SU-DHL-6 (cell line): ENCODE data around the gene FYB1.

Experiments
- H2AFZ ChIP-seq: fragments of 200-600 bp; sonication (generic); 2 replicates; pipeline ENCODE4 v1.6.1; 2014; ENCODE audit warnings: low read depth, mild to moderate bottlenecking, moderate library complexity, mixed read lengths, antibody characterized with exemption, low read length; ENCODE audit not compliant: severe bottlenecking
- H3F3A ChIP-seq: fragments of 200-600 bp; shearing (Covaris generic); 2 replicates; pipeline ENCODE4 v1.6.0; 2016; ENCODE audit warnings: antibody characterized with exemption, mild to moderate bottlenecking; ENCODE audit not compliant: insufficient read depth
- H3K27ac ChIP-seq: fragments of 200-600 bp; sonication (generic); 2 replicates; pipeline ENCODE4 v1.5.1; 2016; ENCODE audit warnings: low read depth, mild to moderate bottlenecking, low read length, moderate library complexity, mixed read lengths
- H3K27me3 ChIP-seq: fragments of 200-600 bp; sonication (generic), shearing (Covaris generic); 2 replicates; pipeline ENCODE4 v1.6.0; 2014; ENCODE audit warnings: mild to moderate bottlenecking, low read length
- H3K36me3 ChIP-seq: fragments of 200-600 bp; sonication (generic); 2 replicates; pipeline ENCODE4 v1.6.1; 2014; ENCODE audit warnings: mild to moderate bottlenecking, low read length, mixed read lengths
- H3K4me2 ChIP-seq: fragments of 300-600, 200-600 bp; shearing (Covaris generic), sonication (generic); 2 replicates; pipeline ENCODE4 v1.6.0; 2014; ENCODE audit warnings: low read length, low read depth, mild to moderate bottlenecking; ENCODE audit not compliant: poor library complexity, severe bottlenecking
- H3K4me3 ChIP-seq: fragments of 200-600 bp; sonication (generic); 2 replicates; pipeline ENCODE4 v1.5.1; 2014; ENCODE audit warnings: antibody characterized with exemption, low read length, mild to moderate bottlenecking, mixed read lengths; ENCODE audit not compliant: insufficient read depth, poor library complexity, severe bottlenecking
- H3K79me2 ChIP-seq: fragments of 200-600 bp; sonication (generic); 2 replicates; pipeline ENCODE4 v1.6.1; 2014; ENCODE audit warnings: mild to moderate bottlenecking, low read length, moderate library complexity; ENCODE audit not compliant: insufficient read depth
- H3K9ac ChIP-seq: fragments of 200-600 bp; sonication (generic); 2 replicates; pipeline ENCODE4 v1.7.0; 2014; ENCODE audit warnings: mild to moderate bottlenecking, low read length
- H3K9me2 ChIP-seq: fragments of 200-600 bp; sonication (generic); replicated peaks from 2 replicates; pipeline ENCODE4 v1.6.1; 2014; ENCODE audit warnings: low read length; ENCODE audit not compliant: insufficient read depth
- H3K9me3 ChIP-seq: fragments of 200-600 bp; sonication (generic); 2 replicates; pipeline ENCODE4 v1.6.1; 2014; ENCODE audit warnings: low read length, mixed read lengths; ENCODE audit not compliant: insufficient read depth
- H4K20me1 ChIP-seq: fragments of 200-600 bp; sonication (generic); 2 replicates; pipeline ENCODE4 v1.6.1; 2014; ENCODE audit warnings: low read depth, mild to moderate bottlenecking, antibody characterized with exemption, low read length, moderate library complexity, mixed read lengths
- EZH2phosphoT487 ChIP-seq: fragments of 200-600 bp; sonication (generic), shearing (Covaris generic); conservative IDR thresholded peaks from 2 replicates; pipeline ENCODE4 v1.6.1; 2018; ENCODE audit warnings: mild to moderate bottlenecking, antibody characterized with exemption, low read length, moderate library complexity, mixed read lengths
- TF ChIP-seq, protein P1 (sequence below): fragments of 200-600 bp; sonication (generic); IDR thresholded peaks from one replicate; pipeline ENCODE4 v1.5.1; 2017; ENCODE audit warnings: antibody characterized with exemption, mild to moderate bottlenecking, low read length, moderate library complexity; ENCODE audit not compliant: insufficient read depth, poor library complexity, severe bottlenecking

Gene FYB1

DNA sequence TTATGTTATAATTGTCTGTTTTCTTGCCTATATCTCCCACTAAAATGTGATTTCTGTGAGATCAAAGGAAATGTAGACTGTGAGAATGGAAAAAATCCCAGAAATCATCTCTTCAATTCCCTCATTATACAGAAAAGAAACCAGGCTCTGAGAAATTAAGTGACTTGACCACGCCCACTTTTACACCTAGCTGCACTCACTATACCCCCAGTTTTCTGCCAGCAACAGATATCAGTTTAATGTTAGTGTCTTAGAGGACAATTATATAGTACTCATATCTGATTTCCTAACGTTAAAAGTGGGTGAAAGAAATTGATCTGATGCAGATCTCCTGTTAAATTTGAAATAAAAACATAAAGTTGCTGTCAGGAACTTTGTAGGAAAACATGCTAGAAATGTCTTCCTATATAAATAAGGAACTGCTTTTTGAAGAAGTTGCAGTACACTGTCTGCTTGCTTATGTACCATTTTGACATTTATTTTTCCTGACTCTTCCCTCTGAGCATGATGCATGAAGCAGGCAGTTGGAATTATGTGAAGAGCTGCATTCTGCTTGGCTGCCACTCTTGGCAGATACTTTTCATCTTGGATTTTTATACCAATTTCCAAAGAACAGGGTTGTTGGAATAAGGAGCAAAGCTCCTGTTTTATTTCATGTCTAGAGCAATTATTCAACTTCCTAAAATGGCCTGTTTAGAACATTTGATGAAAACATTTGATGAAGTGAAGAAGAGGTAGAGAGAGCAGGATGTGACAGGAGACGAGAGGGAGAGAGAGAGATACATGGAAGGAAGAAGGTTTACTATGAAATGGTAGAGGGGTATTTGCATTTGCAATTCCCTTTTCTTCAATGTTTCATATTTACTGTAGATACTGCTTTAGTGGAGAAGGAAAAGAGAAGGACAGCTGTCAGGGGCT, 87.9 kb downstream of the FYB1 start:
- no peaks in the 10 kb centered on the region for H3K9me3 ChIP-seq
- H2AFZ ChIP-seq: no peak overlapping the region

DNA sequence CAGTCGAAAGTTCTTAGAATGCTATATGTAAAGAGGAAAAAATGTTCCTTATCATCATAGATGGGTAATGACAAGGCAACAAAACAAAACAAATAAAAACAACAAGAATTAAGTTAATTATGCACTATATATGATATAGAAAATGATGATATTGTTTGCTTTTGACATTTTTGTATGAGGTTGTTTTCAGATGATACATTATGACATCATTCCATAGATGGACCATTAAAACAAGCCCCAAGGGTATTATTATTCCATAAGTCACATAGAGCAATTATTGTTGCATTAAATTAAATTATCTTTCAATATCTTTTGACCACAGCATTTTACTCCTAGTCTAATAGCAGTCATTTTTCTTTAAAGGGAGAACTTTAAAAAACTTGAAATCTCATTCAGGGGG, 88.6 kb downstream of the FYB1 start:
- H4K20me1 ChIP-seq: no peaks in the 10 kb centered on the region; the same call in 1 of the 2 replicates
- no peak overlapping the region for H2AFZ ChIP-seq
- no peak overlapping the region for H3K9ac ChIP-seq
- no peak overlapping the region for H3K27ac ChIP-seq
- no peaks in the 10 kb centered on the region for H3K9me3 ChIP-seq
- no peaks in the 10 kb centered on the region for H3K9me2 ChIP-seq
- H3F3A ChIP-seq: no peaks in the 10 kb centered on the region
- H3K4me3 ChIP-seq: no peak overlapping the region
- no peaks in the 10 kb centered on the region for H3K79me2 ChIP-seq
- H3K27me3 ChIP-seq: 0 out of 2 replicates have a peak, but pooled peaks cover 3% of the 10 kb centered on the region
- H3K4me2 ChIP-seq: no peak overlapping the region
- no peaks in the 10 kb centered on the region for H3K36me3 ChIP-seq
- TF ChIP-seq, protein P1, sequence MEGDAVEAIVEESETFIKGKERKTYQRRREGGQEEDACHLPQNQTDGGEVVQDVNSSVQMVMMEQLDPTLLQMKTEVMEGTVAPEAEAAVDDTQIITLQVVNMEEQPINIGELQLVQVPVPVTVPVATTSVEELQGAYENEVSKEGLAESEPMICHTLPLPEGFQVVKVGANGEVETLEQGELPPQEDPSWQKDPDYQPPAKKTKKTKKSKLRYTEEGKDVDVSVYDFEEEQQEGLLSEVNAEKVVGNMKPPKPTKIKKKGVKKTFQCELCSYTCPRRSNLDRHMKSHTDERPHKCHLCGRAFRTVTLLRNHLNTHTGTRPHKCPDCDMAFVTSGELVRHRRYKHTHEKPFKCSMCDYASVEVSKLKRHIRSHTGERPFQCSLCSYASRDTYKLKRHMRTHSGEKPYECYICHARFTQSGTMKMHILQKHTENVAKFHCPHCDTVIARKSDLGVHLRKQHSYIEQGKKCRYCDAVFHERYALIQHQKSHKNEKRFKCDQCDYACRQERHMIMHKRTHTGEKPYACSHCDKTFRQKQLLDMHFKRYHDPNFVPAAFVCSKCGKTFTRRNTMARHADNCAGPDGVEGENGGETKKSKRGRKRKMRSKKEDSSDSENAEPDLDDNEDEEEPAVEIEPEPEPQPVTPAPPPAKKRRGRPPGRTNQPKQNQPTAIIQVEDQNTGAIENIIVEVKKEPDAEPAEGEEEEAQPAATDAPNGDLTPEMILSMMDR: no peak
- no peak for TF ChIP-seq EZH2phosphoT487

More for the DNA sequence above, 87.9 kb downstream of the FYB1 start:
- H3K4me3 ChIP-seq: no peak overlapping the region
- H3F3A ChIP-seq: no peaks in the 10 kb centered on the region
- 0 out of 2 replicates have a peak, but pooled peaks cover 3% of the 10 kb centered on the region for H3K27me3 ChIP-seq
- no peak for TF ChIP-seq EZH2phosphoT487
- TF ChIP-seq, protein P1: no peak
- no peaks in the 10 kb centered on the region for H3K79me2 ChIP-seq
- no peaks in the 10 kb centered on the region for H3K9me2 ChIP-seq
- no peak overlapping the region for H3K4me2 ChIP-seq
- H3K36me3 ChIP-seq: no peaks in the 10 kb centered on the region
- no peaks in the 10 kb centered on the region; the same call in 1 of the 2 replicates for H4K20me1 ChIP-seq
- no peak overlapping the region for H3K27ac ChIP-seq
- no peak overlapping the region for H3K9ac ChIP-seq

DNA sequence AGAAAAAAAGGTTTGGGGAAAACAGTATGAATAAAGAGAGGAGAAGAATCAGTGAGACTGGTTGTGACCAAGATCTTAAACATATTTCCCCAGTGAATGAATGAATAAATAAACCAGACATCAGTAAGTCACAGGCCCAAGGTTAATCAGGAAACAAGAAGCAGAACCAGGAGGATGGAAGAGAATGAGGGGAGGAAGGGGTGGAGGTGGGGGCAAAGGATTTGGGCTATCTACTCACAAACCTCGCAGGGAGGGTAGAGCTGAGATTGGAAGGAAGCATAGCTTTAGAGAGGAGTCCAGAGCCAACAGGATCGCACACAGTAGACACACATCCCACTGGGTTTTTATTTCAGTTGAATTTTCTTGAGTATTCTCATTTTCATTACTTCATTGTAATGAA, 97.4 kb downstream of the FYB1 start:
- no peak overlapping the region for H3K4me3 ChIP-seq
- no peak overlapping the region for H2AFZ ChIP-seq
- H3K27me3 ChIP-seq: no peaks in the 10 kb centered on the region
- H3K9me2 ChIP-seq: no peaks in the 10 kb centered on the region
- no peak overlapping the region for H3K9ac ChIP-seq
- H4K20me1 ChIP-seq: no peaks in the 10 kb centered on the region
- H3K9me3 ChIP-seq: no peaks in the 10 kb centered on the region
- TF ChIP-seq, protein P1: no peak
- no peak for TF ChIP-seq EZH2phosphoT487
- H3K79me2 ChIP-seq: no peaks in the 10 kb centered on the region
- H3K4me2 ChIP-seq: no peak overlapping the region
- H3K36me3 ChIP-seq: no peaks in the 10 kb centered on the region
- no peaks in the 10 kb centered on the region for H3F3A ChIP-seq
- no peak overlapping the region for H3K27ac ChIP-seq
